ENCODE results near the gene MTFR1L.

The MTFR1L gene

DNA sequence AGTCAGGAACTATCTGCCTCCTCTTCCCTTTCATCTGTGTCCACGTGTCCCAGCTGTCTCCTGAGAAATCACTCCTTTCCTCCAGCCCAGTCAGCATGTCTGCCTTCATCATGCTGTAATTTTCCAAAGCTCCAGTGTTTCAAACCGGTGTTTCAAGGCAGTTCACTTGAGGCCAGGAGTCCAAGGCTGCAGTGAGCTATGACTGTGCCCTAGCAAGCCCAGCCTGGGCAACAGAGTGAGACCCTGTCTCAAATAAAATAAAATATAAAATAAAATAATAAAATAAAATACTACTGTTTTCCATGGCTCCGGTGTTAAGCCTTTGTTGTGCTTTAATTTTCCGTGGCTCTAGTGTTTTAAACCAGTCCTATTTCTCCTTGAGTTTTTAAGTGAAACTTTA lies 27.6 kb upstream of the MTFR1L start:
- DNase-seq, result no peak

DNA sequence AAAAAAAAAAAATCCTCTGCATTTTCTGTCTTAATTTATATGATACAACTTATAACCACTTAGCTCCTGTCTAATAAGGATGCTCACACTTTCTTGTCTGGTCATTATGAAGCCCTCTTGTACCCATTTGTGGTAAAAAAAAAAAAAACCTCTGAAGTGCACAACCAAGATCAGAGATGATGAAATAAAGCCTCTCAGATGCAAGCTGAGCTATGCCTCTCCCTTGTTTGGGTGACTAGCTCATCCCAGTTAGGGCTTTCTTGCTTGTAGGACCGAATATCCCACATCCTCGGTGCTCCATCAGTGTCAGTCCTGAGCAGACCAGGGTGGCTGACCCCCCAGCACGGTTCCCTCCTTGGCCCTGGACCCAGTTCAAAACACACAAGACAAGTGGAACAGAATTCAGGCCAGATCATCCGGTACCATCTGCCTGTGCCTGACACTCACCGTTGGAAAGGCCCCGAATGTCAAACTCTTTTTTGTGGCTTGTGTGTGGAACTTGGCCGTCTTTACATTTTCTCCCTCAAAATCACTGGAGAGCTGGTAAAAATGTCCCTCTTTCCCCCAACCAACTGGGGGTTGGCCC lies 26.1 kb upstream of the MTFR1L start:
- DNase-seq, result no peak

DNA sequence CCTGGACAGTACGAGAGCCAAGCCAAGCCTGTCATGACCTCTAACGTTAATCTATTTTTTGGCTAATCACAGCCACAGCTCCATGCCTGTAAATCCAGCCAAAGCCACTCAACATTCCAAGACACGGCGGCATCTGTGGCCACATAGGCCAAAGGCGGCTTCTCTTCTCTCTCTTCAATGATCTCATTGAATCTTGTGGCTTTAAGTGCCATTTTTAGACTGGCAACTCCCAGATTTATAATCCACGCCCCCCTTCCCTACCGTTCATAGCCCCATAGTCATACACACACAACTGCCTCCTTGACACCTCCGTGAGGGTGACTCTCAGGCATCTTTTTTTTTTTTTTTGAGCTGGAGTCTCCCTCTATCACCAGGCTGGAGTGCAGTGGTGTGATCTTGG lies 25.4 kb upstream of the MTFR1L start:
- no peak for DNase-seq

DNA sequence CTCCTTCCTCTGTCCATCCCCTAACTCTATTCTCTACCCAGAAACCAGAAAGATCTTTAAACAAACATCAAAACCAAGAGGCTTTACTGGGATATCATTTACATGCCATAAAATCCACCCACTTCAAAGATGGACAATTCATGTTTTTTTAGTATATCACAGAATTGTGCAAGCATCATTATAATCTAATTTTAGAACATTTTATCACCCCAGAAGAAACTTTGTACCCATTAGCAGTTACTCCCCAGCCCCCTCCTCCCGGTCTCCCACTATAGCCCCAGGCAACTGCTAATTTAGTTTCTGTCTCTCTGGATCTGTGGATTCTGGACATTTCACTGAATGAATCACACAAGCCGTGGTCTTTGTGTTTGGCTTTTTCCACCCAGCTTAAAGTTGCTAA lies 24.5 kb upstream of the MTFR1L start:
- no peak for DNase-seq

DNA sequence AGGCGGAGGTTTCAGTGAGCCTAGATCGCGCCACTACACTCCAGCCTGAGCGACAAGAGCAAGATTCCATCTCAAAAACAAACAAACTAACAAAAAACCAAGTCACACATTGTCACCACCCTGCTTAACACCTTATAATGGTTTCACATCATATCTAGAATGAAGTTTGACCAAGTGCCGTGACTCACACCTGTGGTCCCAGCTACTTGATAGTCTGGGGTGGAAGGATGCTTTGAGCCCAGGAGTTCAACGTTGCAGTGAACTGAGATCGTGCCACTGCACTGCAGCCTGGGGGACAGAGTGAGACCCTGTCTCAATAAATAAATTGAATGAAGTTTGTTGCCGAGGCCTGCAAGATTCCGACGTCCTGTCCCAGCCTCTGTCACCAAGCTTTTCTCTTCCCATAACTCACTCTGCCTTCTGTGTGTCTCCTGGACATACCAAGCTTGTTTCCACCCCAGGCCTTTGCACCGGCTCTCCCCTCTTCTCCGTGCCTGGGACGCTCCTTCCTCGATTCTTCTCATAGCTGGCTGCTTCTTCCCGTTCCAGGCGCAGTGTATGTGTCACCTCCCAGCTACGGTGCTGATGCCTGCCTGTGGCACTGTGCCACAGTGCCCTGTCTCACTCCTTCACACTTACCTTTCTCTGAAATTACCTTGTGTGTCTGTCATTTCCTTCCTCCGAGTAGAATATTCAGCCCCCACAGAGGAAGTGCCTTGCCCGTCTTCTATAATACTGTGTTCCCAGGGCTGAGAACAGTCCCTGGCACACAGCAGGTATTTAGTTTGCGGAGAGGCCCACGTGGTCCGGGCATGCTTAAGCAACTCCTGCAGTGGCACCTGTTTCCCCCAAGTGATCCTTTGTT lies 23.6 kb upstream of the MTFR1L start:
- DNase-seq, result peak; percentile 29

DNA sequence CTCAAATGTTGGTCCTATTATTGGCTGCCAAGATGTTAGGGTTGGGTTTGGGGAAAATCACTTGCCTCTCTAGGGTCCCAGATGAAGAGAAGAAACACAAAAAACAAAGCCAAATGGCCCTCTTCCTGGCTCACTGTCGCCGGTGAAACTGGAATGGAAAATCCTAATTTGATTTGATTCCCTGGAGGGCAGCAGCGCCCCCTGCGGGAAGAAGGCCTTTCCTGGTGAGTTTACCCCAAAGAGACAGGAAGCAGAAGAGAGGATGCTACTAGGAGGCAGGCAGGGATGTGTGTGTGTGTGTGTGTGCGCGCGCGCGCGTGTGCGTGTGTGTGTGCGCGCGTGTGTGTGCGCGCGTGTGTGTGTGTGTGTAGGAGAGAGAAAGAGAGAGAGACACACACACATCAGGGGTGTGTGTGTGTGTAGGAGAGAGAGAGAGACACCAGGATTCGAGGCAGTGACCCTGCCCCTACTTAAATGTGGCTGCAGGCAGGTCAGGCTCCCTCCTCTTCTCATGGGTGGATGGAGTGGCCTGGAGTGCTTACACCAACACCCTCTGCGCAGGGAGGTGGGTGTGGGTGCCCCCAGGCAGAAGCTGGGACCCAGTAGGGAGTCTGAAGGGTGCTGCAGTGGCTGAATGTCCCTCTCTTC lies 22.8 kb upstream of the MTFR1L start:
- peak; percentile 89 for DNase-seq

DNA sequence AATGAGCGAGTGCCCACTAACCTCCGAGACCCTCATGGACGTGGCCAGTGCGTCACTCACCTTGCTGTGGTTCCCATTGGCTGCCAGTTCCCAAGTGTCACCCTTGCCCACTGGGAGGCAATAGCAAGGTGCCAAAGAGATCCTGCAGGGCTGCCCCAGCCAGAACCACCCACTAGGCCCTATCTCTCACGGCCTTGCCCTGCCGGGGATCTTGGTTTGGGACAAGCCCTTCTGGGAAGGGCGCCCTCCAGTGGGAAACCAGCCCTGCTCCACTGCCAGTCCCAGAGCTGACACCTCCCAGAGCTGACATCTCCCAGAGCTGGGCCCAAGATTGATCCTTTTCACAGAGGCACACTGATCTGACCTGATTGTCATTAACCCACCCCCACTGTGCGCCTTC lies 21.8 kb upstream of the MTFR1L start:
- peak; percentile 39 for DNase-seq

DNA sequence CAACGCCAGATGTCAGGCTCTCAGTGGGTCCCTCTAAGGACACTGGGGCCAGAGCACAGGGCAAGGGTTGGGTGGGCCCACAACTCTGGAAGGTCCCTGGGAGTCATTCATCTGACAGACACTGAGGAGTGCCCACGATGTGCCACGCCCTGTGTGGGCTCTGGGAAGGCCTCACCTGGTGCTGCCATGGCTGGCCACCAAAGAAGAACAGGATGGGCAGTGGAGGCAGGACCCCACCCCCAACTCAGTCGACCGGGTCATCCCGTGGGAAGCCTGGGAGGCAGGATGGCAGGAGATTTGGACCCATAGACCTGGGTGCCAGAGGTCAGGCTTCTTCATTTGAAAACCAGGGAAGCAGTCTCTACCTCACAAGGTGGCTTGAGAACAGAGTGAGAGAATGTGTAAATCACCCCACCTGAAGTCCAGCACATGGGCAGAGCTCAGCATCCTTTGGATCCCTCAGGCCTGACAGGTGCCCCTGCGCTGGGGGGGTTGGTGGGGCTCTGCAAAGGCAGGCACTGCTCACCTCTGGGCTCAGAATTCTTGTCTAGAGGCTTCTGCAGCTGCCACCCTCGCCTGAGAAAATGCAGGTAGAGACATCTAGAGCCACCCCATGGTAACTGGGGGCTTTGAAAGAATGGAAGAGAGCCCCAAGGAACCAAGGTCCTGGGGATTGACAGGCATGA lies 20.9 kb upstream of the MTFR1L start:
- no peak for DNase-seq

DNA sequence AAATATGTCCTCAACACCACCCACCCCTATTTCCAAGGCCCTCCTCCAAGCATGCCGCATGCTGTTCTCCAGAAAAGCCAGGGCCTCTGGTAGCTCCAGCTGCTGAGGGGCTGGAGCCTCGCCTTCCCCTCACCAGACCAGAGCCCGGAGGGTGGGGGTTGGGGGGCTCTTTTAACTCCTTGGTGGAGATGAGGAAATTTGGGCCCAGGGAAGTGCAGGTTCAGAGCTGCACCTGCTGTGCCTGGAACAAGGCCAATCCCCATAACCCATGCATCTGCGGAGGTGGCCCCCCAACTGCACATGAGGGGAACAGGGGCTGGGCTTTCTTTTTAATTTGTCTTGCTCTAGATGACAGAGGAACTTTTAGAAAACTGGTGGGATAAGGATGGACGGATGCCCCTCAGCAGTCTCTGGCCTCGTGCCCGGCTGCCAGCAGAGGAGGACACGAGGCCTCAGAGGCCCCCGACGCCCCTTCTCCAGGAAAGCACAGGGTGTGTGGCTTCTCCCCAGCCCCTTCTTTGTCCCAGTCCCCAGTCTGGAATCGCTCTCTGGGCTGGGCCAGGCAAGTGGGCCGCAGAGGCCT lies 20.3 kb upstream of the MTFR1L start:
- no peak for DNase-seq

DNA sequence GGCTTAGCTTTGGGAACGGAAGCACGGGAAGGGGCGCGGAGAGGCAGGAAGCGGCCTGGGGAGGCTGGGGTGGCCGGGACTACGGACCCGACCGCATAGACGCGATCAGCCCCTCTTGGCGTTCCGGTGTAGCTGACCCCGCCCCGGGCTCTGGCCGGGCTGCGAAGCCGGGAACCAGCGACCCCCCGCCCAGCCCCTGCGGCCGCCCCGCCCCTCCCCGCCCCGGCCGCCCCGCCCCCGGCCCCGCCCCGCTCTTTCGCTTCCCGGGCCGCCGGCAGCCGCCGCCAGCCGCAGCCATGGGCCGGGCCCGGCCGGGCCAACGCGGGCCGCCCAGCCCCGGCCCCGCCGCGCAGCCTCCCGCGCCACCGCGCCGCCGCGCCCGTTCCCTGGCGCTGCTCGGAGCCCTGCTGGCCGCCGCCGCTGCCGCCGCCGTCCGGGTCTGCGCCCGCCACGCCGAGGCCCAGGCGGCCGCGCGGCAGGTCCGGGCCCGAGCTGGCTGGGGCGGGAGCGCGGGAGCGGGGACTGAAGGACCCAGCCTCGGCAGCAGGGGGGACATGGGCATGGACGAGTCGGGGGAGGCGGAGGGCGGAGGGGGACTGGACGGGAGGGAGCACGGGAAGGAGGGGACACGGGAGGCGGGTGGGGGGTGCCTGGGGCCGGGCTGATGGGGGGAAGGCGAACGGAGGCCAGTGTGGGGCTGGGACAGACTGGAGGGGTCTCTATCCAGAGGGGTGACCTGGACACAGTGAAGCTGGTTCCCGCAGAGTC lies 19.6 kb upstream of the MTFR1L start, which contains the start of gene SELENON:
Gene SELENON (plus strand): TSS at position 259 of the 768 bp plus-strand sequence. CDS start 38 bp downstream, at position 297.
- peak; percentile 32 for DNase-seq

DNA sequence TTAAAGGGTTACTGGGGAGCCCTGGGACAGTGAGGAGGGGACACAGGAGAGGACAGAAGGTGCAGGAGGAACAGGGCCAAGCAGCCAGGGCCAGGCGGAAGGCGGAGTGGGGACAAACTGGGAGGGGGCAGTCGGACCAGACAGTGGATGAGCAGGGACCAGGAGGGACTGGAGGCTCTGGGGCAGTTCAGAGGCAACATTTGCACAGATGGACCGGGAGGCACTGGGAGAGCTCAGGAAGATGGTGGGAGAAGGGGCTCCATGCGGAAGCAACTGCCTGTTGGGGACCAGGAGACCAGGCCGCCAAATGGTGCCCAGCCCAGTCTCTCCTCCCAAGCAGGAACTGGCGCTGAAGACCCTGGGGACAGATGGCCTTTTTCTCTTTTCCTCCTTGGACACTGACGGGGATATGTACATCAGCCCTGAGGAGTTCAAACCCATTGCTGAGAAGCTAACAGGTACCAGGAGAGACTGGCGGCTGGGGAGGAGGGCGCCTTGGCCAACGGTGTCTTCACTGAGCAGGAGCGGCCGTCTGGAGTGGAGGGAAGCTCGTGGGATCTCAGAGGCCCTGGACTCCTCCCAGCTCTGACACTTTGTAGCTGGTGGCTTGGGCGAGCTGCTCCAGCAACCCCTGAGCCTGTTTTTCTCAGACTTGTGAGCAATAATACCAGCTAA lies 18.9 kb upstream of the MTFR1L start:
- no peak for DNase-seq

DNA sequence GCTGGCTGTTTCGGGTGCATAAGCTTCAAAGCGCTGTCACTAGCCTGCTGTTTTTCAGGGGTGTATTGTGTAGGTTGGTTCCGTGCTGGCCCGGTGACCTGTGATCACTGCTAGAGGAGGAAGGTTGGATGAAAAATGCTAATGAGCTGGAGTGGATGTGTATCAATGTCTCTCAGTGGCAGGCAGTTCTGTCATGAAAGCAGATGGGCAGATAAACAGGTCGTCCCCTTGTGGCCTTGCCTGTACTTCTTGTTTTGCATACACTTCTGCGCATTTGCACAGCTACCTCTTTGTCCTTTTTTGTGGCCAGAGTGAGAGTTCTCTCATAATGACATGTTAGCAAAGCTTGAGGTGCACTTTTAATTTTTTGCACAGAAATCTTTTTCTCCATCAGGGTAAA lies 16.8 kb upstream of the MTFR1L start:
- no peak for DNase-seq

DNA sequence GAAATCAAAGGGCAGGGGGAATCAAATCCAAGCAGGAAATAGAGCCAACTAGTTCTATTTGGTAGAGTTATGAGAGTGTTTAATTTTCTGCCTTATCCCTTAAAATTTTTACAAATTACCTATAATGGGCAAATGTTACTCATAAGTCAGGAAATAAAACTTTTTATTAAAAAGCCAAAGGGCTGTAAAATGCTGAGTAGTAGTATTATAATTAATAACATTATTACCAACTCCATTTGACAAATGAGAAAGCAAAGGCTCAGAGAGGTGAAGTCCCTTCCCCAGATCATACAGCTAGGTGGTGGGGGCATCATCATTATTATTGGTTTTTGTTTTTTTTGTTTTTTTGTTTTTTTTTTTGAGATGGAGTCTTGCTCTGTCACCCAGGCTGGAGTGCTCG lies 16.4 kb upstream of the MTFR1L start:
- DNase-seq, result no peak

DNA sequence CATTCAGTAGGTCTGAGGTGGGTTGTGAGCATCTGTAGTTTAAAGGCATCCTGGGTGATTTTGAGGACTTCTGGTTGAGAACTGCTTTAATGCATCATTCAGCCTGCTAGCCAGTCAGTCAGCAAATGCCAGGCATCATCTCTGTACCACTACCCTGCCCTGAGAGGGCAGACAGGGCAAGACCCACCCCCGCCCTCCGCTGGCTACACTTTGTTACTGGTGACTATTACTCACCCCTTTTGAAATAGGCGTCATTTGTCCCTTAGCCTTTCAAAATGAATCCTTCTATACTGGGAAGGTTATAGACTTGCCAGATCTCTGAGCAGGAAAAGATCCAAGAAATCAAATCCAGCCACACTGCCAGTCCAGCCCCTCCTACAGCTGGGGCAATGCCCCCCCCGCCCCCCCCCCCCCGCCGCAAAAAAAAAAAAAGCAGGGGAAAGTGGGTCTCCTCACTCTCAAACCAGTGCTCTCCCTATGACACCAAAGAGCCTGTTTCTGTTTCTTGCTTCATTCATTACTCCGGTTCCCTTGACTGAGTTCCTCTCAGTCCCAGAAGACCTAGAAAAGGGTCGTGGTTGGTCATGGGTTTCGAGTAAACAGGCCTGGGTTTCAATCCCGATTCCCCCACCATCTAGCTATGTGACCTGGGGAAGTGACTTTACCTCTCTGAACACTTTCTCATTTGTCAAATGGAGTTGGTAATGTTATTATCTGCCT lies 15.3 kb upstream of the MTFR1L start:
- no peak for DNase-seq

DNA sequence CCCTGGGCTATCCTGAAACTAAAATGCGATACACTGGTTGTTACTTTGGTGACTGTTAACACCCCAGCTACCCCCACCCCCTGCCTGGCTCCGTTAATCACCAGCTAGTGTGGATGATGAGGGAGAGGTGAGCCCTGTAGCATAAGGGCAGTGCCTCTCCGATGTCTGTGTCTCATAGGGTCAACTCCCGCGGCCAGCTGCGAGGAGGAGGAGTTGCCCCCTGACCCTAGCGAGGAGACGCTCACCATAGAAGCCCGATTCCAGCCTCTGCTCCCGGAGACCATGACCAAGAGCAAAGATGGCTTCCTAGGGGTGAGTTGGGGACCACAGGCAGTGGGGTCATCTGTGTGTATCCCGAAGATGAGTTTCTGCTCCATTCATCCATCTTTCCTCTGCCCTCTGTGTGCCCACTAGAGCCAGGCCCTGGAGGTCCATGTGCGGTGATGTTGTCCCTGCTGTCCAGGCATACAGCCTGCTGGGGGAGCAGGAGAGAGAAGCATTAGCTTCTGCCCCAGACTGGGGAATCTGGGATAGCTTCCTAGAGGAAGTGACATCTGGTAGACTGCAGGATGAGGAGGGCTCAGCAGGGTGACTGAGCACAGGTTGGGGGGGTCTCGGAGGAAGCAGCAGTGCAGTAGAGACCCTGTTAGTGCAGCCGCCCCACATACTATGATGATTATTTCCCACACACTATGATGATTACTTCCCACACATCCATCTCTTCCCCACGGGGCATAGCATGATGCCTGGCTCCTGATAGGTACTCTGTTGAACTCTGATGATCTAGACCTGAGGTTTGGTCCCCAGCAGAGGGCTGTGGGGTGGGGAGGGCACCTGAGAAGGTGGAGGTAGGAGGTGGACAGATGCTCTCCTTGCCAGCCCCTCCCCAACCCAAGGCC lies 14.5 kb upstream of the MTFR1L start:
- no peak for DNase-seq

DNA sequence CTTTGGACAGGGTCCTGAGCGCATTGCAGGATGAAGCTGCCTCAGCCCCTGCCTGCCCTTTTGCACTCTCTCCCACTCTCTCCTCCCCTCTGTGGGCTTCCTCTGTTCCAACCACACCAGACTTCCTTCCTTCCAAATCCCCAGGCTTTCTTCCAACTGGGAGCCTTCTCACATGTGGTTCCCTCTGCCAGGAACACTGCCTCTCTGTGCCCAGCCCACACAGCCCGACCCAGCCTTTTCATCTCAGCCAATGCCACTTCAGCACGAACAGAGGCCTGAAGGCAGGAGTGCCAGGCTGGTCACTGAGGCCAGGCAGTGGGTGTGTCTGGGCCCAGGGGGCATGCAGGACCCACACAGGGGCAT lies 13.9 kb upstream of the MTFR1L start:
- no peak for DNase-seq

DNA sequence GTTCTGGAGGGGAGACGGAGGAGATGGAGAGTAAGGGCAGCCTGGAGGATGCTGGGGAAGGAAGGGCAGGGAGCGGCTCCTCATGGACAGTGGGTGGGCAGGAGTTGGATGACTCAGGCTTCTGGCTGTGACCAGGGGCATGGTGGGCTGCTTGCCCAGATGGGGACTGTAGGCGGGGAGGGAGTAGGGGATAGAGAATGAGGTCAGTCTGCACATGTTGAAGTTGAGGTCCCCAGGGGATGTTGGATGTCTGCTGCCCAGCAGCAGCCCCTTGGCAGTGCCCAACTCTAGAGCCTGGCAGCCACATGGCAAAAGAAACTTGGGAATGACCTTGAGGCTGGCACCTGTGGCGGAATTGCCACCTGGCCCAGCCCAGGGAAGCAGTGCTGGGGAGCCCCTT lies 13.3 kb upstream of the MTFR1L start:
- no peak for DNase-seq

DNA sequence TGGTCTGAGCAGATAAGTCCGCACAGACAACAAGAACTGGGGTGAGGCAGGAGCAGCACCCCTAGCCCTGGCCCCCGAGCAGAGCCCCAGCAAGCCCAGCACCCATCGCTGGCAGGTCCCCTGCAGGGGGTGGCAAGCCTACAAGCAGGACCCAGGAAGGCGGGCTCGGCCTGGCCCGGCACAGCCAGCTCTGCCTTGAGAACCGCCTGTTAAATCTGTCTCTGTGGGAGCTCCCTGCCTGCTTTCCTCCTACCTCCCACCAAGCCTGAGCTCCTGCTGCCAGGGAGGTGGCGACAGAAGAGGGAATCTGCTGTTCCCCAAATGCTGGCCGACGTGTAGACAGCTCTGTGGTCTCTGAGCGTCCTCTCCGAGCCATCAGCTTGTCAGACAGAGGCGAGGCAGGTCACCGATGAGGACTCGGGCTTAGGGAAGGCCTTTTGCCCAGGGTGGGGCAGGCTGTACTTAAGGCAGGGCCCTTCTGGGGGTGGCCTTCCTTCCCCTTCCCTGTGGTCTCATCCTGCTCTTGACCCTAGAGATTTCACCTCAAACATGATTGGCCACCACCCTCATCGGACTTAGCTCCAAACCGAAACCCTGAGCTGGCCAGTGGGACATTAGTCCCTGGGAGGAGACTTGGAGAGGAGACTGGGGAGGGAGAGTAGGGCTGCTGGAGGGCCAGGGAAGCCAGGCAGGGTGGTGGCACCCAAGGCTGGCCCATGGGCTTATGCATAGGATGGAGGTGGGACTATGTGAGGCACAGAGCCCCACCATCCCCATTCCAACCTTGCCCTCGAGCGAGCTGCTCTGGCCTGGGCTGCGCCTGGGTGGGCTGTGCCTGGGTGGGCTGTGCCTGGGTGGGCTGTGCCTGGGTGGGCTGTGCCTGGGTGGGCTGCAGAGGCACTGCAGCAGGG lies 12.0 kb upstream of the MTFR1L start:
- no peak for DNase-seq
